NCI-H2107 treated with DMSO at 0.1 percent for 48 hours (cell line): ENCODE results near the gene CES3.
"Not testable (repeated sequence)": the region's sequence is repeated elsewhere in the genome, so short reads cannot be mapped to it uniquely, and the experiment has no call there.

ENCODE experiments used
- DNase-seq: peaks from one replicate; lab custom pipeline; 2025; ENCODE audit not compliant: unreplicated experiment; lab: John Stamatoyannopoulos, UW

The CES3 gene

DNA sequence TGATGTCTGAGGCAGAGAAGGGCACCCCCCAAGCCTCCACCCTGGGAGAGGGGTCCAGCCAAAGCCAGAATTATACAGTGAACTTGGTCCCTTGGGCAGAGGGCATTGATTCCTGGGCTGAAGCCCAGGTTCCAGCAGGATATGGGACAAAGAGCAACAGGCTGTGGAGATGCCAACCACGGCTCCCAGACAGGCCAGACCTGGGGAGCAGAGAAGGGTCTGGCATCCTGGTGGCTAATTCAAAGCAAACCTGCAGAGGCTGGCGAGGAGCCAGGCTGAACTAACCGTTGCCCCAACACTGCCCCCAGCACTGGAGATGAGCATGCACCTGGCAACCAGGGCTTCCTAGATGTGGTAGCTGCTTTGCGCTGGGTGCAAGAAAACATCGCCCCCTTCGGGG is 3.0 kb downstream of the CES3 start:
- DNase-seq = no peak

DNA sequence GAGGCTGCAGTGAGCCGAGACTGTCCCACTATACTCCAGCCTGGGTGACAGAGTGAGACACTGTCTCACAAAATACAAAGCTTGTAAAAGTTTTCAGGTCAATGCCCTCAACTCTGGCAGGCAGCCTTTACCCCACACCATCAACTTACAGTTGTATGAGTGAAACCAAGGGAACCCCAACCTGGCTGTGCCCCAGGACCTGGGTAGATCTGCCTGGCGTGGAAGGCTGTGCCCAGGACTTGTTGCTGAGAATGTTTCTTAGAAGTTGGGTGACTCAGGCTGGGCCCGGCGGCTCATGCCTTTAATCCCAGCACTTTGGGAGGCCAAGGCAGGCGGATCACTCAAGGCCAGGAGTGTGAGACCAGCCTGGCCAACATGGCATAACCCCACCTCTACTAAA is 7.8 kb downstream of the CES3 start:
- DNase-seq = no peak

DNA sequence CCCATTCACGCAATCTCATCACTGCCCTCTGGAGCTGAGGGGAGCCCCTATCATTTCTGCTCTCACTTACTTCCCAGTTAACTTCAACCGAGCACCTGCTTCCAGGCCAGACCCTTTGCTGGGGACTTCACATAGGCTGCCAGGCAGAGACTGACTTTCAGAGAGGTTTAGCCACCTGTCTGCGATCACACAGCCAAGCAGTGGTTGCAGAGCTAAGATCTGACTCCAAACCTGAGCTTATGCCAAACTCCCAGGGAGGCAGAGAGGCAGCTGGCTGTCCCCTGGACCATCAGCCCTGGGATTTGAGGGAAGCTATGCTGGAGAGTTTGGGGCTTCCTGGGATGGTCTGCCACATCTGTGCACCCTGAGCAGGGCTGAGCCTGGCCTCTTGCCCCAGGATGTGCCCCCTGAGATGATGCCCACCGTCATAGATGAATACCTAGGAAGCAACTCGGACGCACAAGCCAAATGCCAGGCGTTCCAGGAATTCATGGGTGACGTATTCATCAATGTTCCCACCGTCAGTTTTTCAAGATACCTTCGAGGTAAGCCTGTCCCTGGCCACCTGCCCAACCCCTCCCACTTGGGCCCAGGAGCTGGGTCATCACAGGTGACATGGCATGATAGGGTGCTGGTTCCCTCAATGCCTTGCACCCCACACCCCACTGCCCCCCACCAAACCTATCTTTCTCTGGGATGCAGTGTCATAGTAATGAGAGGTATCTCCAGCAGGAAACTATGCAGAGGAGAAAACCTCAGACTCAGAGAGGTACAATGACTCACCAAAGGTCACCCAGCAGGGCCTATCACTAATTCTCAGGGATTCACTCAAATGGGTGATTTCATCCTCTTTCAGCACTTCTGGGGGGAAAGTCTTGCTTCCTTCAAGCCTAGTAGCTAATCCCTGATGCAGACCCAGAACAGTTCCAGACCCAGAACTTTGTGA is 10.0 kb downstream of the CES3 start:
- no peak for DNase-seq

DNA sequence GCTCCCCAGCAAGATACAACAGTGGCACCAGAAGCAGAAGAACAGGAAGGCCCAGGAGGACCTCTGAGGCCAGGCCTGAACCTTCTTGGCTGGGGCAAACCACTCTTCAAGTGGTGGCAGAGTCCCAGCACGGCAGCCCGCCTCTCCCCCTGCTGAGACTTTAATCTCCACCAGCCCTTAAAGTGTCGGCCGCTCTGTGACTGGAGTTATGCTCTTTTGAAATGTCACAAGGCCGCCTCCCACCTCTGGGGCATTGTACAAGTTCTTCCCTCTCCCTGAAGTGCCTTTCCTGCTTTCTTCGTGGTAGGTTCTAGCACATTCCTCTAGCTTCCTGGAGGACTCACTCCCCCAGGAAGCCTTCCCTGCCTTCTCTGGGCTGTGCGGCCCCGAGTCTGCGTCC is 11.9 kb downstream of the CES3 start:
- no peak for DNase-seq

DNA sequence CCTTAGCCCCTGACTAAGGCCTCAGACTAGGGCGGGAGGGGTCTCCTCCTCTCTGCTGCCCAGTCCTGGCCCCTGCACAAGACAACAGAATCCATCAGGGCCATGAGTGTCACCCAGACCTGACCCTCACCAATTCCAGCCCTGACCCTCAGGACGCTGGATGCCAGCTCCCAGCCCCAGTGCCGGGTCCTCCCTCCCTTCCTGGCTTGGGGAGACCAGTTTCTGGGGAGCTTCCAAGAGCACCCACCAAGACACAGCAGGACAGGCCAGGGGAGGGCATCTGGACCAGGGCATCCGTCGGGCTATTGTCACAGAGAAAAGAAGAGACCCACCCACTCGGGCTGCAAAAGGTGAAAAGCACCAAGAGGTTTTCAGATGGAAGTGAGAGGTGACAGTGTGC is 12.7 kb downstream of the CES3 start:
- DNase-seq = no peak

DNA sequence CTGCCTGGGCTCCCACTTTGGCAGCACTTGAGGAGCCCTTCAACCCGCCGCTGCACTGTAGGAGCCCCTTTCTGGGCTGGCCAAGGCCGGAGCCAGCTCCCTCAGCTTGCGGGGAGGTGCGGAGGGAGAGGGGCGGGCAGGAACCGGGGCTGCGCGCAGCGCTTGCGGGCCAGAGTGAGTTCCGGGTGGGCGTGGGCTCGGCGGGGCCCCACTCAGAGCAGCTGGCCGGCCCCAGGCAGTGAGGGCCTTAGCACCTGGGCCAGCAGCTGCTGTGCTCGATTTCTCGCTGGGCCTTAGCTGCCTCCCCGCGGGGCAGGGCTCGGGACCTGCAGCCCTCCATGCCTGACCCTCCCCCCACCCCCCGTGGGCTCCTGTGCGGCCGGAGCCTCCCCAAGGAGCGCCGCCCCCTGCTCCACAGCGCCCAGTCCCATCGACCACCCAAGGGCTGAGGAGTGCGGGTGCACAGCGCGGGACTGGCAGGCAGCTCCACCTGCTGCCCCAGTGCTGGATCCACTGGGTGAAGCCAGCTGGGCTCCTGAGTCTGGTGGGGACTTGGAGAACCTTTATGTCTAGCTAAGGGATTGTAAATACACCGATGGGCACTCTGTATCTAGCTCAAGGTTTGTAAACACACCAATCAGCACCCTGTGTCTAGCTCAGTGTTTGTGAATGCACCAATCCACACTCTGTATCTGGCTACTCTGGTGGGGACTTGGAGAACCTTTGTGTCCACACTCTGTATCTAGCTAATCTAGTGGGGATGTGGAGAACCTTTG is 13.3 kb downstream of the CES3 start:
- DNase-seq = not testable (repeated sequence)

DNA sequence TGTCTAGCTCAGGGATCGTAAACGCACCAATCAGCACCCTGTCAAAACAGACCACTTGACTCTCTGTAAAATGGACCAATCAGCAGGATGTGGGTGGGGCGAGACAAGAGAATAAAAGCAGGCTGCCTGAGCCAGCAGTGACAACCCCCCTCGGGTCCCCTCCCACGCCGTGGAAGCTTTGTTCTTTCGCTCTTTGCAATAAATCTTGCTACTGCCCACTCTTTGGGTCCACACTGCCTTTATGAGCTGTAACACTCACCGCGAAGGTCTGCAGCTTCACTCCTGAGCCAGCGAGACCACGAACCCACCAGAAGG is 13.8 kb downstream of the CES3 start:
- DNase-seq = not testable (repeated sequence)

DNA sequence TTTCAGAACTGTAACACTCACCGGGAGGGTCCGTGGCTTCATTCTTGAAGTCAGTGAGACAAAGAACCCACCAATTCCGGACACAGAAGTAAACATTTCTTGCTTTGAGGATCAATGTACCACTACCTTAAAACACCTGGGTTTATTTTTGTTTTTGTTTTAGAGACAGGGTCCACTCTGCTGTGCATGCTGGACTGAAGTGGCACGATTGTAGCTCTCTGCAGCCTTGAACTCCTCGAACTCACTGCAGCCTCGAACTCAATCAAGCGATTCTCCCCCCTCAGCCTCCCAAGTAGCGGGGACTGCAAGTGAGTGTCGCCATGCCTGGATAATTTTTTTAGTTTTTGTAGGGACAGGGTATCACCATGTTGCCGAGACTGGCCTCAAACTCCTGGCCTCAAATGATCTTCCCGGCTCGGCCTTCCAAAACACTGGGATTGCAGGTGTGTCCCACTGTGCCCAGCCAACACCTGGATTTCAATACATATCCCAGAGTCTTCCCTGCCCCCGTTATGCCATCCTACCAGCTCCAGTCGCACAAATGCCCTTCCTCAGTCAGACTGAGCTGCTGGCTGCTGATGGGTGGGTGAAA is 14.3 kb downstream of the CES3 start:
- DNase-seq = no peak

DNA sequence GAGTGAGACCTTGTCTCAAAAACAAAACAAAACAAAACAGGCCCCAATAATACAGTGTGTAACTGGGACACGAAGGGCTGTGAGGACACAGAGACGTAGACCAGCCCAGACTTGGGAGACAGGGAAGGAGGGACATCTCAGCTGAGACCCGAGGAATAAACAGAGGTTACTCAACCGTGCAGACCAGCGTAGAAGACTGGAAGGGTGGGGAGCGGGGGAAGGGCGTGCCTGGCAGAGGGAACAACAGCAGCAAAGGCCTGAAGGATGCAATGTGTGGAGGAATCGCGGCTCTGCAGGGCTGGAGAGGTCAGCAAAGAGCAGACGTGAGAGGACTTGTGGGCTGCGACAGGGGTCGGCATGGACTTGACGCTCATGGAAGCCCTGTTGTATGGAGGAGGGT is 15.7 kb downstream of the CES3 start:
- no peak for DNase-seq

DNA sequence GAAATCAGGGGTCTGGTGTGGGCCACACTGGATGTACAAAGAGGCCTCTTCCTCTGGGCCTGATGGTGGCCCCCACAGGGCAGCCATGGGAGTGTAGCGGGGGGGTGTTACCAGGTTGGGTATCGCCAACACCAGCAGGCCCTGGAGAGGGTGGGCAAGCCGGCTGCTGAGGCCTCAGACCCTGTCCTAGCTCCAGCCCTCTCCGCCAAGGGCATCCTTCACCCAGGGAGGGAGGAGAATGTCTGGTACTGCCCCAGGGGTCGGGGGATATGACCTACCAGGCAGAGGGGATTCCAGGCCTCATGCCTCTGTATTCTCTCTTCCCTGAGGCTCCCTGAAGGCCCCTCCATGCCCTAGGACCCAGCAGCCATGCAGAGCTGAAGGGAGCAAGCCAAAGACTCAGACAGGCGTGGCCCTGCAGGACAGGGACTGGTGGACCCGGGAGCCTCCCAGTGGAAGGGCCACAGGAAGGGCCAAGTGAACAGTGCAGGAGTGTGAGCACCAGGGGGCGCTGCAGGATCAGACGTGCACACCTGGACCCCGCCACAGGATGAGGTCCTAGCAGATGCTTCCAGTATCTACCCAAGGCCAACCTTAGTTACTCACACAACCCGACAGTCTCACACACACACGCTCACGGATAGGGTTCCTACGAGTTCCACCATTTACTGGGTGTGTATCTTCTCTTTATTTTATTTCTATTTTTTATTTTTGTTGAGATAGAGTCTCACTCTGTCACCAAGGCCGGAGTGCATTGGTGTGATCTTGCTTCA is 16.5 kb downstream of the CES3 start:
- peak; percentile 88 for DNase-seq

DNA sequence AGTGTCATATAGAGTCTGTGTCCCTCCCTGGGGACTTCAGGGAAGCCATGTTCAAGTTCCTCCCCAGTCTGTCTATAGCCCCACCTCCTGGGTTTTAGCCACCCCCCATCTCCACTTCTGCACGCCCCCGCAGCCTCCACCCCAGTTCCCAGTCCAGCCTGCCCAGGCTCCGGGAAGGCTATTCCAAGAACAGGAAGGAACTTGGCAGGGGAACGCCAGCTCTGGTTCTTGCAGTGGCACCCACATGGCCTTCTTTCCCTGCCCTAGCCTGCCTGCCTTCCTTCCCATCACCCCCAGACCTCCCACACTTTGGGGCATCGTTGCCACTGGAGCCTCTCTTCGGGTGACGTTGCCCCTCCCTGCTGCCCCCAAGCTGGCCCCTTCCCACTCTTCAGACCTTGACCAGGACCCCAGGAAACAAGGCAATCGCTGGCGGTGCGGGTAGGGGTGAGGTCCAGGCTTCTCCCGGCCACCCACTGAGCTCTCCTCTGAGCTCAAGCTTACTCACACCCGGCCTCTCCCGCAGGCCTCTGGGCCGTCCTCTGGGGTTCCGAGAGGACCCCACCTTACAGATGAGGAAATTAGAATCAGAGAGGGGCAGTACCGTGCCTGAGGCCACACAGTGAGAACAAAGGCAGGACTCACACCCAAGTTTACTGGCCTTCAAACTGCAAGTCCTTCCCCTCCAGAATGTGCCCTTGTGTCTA is 18.1 kb downstream of the CES3 start:
- no peak for DNase-seq

DNA sequence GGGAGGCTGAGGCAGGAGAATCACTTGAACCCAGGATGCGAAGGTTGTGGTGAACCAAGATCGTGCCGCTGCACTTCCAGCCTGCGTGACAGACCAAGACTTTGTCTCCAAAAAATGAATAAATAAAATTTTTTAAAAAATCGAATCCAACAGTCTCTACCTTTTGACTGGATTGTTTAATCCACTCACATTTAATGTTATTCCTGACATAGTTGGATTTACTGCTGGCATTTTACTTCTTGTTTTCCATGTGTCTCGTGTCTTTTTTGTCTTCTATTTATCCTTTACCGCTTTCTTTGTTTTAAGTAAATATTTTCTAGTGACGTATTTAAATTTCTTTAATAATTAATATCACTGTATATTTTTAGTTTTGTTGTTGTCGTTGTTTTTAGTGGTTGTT is 22.0 kb downstream of the CES3 start:
- no peak for DNase-seq

DNA sequence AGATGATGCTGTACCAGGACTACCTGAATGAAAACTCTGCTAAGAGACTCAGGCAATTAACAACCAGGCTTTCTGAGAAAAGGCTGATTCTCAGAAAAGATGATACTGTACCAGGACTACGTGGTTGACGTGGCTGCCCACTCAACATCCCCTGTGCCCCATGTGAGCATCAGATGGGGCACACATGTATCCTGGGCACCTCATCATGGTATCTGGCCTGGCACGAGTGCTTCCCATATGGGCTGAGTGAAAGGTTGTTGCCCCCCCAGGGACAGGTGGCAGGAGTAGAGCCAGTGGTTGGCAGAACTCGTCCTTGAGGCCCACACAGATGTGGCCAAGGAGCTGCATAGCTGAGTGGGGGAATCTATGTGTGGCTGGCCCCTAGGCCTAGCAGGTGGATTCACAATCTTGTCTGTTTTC is 23.8 kb downstream of the CES3 start:
- DNase-seq = no peak

DNA sequence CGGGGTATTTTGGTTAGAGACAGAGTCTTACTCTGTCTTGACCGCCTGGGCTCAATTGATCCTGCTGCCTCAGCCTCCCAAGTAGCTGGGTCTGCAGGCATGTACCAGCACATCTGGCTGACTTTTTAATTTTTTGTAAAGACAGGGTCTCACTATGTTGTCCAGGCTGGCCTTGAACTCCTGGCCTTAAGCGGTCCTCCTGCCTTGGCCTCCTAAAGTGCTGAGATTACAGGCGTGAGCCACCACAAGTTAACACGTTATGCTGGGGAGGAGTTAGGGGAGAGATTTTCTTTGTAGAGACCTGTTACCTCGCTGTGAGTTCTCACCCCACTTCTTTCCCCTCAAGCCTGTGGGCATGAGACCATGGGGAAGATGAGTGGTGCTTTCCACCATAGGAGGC is 25.5 kb downstream of the CES3 start:
- DNase-seq = no peak

DNA sequence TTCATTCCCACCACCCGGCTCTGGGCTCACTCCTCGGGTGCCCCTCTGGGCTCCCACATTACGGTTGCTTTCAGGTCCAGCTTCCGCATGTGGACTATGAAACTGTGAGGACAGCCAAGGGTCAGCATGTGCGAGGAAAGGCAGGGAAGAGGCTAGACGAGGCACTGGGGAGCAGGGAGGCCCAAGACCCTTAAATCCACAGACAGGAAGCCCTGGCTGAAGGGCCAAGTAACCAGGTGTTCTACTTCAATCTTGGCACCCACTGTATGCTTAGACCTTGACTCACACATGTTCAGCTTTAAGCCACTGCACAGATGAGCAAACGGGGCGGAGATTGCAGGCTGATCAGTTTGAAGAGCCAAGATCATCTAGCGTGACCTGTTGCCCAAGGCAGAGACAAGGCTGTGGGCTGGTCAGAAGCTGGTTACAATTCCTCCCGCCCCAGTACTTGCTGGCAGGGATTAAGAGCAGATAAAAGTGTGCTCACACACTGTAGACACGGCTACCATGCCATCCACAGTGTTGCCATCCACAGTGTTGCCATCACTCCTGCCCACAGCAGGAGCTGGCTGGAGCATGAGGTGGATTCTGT is 27.2 kb downstream of the CES3 start, which contains the start of gene CES4A:
CES4A (plus strand) TSS at position 393 of the 592 bp plus-strand sequence; CDS start at position 577, 184 bp downstream.
- no peak for DNase-seq

DNA sequence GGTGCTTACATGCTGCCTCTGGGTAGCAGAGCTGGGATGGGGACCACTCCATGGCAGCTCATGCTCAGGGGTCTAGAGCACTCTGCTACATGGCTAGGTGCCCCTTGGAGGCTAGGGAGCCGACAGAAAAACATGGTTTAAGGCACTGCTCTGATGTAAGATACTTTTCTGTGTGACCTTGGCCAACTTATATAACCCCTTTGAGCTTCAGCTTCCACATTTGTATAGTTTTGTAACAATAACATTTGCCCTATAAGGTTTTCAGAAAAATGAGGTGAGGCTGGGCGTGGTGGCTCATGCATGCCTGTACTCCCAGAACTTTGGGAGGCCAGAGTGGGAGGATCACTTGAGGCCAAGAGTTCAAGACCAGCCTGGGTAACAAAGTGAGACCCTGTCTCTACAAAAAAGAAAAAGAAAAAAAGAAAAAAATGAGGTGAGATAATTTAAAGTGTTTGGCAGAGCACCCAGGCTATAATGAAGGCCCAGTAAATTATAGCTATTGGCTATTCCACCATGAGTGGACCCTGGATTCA is 30.5 kb downstream of the CES3 start:
- DNase-seq = no peak

DNA sequence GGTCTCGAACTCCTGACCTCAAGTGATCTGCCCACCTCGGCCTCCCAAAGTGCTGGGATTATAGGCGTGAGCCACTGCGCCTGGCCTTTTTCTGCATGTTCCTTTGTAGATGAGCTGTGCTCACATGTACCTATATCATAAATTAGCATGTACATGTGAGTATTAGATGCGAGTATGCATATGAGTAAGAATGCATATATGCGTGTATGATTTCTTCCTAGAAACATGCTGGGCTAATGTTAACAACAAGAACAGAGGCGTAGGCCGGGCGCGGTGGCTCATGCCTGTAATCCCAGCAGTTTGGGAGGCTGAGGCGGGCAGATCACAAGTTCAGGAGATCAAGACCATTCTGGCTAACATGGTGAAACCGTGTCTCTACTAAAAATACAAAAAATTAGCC is 32.5 kb downstream of the CES3 start:
- DNase-seq = not testable (repeated sequence)

DNA sequence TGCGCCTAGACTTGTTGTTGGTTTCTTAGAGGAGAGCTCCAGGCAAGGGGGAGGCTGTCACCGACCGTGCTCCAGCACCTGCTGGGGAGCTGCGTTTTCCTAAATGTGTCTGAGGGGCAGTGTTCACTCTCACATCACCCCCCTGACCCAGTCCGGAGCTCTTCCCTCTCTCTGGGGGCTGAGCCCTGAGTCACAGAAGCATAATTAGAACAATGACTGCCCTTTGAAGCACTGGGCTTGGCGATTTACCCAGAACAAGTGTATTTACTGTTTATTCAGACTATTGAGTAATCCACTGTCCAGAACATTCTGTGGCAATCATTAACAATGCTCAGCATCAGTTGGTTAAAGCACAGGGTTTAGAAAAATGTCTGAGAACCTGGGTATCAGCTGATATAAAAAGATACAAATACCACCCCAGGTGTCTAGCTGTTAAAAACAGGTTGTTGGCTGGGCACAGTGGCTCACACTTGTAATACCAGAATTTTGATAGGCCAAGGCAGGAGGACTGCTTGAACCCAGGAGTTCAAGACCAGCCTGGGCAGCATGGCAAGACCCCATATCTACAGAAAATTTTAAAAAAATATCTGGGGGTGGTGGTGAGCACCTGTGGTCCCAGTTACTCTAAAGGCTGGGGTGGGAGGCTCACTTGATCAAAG is 35.4 kb downstream of the CES3 start:
- DNase-seq = no peak

DNA sequence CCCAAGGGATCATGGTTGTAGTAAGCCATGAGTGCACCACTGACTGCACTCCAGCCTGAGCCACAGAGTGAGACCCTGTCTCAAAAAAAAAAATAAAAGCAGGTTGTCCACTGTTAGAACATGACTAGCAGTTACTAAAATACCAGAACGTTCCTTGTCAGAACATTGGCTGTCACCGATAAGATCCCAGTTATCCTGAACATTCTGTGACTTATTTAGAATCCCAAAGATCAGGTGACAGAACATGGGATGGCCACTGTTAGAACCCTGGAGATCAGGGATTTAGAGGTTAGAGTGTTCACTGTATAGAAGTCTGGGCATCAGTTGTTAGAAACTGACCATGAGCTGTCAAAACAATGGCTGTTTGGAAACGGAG is 35.9 kb downstream of the CES3 start:
- no peak for DNase-seq
